NCI-H1105 treated with DMSO at 0.1 percent for 48 hours (cell line): ENCODE data around the gene HYDIN.
A peak's percentile ranks its signal among the peaks of the same experiment; 100 is the strongest.

Source experiments
- DNase-seq: peaks from one replicate; lab custom pipeline; 2025; lab: John Stamatoyannopoulos, UW

Gene HYDIN

GRCh38 chr16:71230122-71230845 is at the start of gene HYDIN:
Gene HYDIN (minus strand): TSS chr16:71230722. CDS start chr16:71186895, 43,827 bp downstream.
- peak; percentile 68 for DNase-seq

- DNase-seq: no peak
These were observed 46.2 kb upstream of the HYDIN start for GRCh38 chr16:71276589-71277334.

- DNase-seq: no peak
These were observed 42.9 kb upstream of the HYDIN start for GRCh38 chr16:71273384-71273783.

- DNase-seq: no peak
These were observed 33.8 kb upstream of the HYDIN start for GRCh38 chr16:71264299-71264698.

DNA sequence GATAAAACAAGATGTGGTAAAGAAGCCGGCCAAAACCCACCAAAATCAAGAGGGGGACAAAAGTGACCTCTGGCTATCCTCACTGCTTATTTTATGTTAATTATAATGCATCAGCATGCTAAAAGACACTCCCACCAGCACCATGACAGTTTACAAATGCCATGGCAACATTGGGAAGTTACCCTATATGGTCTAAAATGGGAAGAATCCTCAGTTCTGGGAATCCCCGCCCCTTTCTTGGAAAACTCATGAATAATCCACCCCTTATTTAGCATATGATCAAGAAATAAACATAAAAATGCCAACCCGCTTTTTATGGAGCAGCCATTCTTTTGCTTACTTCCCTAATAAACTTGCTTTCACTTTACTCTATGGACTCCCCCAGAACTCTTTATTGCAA is 33.1 kb upstream of the HYDIN start:
- DNase-seq: no peak

DNA sequence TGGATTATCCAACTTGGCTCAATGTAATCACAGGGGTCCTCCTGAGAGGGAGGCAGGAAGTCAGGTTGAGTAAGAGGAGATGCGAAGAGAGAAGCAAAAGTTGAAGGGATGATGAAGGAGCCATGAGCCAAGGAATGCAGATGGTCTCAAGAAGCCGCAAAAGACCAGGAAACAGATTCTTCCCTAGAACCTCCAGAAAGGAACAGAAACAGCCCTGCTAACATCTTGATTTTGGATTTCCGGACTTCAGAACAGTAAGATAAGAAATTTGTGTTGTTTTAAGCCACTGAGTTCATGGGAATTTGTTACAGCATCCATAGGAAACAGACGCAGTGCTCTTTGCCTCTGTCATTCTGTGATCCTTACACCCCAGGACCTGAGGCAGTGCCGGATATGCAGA is 31.9 kb upstream of the HYDIN start:
- DNase-seq: no peak

- DNase-seq: no peak
These were observed 30.5 kb upstream of the HYDIN start for GRCh38 chr16:71260995-71261394.

DNA sequence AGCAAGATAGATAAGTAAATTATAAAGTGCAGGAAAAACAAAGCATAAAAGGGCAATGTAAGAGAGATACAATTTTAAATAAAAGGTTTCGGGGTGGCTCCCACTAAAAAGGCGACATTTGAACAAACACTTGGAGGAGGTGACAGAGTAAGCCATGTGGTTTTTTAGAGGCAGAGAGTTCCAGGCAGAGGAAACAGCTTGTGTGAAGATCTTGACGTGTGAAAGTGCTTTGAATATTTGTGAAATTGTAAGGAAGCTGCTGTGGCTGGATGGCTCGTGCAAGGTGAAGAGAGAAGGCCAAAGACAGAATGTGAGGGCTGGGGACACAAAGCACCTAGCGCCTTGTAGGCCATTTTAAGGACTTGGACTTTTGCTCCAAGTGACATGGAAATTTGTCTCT is 28.6 kb upstream of the HYDIN start:
- no peak for DNase-seq

DNA sequence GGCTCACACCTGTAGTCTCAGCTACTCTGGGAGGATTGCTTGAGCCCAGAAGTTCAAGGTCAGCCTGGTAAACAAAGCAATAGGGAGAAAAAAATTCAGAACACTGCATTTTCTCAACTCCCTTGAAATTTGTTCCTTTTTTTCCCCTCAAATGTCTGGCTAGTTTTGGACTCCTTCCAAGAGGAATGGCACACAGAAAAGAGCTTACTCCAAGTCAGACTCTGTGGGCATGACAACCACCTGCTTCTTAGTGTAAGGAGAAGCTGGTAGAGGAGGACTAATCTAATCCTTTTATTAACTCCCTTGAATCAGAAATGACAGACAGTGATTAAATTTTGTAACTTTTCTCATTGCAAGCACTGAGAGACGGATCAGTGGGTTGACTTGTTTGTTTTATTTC is 27.9 kb upstream of the HYDIN start:
- DNase-seq: no peak

- DNase-seq: no peak
These were observed 27.2 kb upstream of the HYDIN start for GRCh38 chr16:71257768-71258167.

DNA sequence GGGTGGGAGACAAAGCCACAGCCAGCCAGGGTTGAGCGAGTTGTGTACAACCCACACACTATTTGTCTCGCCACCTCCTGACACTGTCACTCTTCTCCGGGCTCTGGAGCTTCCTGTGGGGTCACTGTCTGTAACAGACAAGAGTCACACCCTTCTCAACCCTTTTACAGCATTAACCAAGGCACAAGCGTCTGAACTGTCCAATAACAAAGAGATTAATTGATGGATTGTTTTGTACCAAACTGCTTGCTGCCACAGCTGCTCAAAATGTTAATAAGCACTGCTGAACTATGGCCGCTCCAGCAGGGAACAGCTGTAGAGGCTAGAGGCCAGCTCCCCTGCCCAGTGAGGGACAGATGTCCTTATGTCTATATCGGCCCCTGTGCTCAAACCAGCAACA is 25.2 kb upstream of the HYDIN start:
- DNase-seq: no peak

GRCh38 chr16:71254832-71255525 is 24.5 kb upstream of the HYDIN start:
- no peak for DNase-seq

DNA sequence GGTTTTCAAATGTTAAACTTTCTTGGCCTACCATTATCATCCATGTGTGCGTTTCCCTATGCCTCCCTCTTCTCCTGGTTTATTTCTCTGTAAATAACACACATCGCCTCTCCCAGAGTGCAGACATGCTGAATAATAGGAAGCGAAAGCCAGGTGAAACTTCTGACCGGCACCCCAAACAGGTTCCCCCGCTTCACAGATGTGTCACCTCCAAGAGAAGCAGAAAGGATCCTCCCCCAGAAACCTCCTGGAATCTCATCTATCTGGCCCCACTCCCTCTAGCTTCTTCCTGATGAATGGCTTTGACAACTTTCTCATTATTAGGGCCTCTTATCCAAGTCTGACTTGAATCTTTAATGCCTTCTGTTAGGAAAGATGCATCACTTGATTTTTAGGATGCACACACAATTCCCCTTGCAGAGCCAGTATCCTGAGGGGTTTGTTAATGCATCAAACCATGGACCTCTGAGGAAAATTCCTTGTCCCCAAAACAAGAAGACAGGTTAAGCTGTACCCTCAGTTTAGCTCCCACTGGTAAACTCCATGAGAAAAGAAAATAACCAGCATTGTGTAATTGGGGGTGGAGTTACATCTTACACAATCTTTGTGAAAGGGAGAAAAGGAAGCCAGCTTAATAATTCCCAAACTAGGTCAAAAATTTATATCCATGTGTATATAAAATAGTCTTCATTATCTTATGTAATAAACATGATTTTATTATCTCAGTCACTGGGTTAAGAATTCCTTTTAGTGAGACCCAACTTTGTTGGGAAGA is 20.1 kb upstream of the HYDIN start:
- DNase-seq: no peak

DNA sequence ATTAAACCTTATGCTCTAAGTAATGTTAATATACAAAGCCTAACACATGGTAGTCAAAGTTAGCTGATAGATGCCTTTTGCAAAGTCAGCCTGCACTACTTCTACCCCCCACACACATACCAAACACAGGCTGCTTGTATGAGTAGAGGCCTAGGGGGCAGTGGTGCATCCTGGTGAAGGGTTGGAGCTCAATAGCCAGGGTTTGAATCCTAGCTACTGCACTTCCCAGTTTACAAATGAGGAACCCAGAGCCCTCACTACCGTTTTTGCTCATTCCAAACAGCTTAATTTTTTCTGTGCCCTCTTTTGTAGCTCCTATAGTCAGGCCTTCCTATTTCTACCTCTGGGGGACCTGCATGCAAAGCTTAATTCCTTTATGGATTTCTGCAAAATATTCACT is 18.9 kb upstream of the HYDIN start:
- DNase-seq: no peak

- no peak for DNase-seq
These were observed 17.0 kb upstream of the HYDIN start for GRCh38 chr16:71247478-71247877.

GRCh38 chr16:71246309-71246708 is 15.8 kb upstream of the HYDIN start:
- no peak for DNase-seq

DNA sequence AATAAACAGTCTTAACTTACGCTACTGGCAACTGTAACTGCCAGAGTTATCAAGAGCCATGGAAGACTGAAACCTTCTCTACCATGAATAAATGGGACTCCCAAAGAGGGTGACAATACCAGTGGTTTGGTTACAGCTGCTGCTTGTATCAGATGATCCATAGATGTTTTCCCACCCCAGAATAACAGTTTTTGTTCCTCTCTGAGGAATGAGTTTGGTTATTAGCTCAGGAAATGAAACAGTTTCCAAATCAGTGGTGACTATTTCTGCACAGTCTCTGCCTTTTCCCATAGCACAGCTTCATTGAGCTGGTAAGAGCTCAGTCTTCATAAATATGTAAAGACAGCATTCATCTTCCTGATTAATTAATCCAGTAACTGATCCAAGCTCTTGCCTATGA is 14.0 kb upstream of the HYDIN start:
- no peak for DNase-seq

- DNase-seq: no peak
These were observed 12.1 kb upstream of the HYDIN start for GRCh38 chr16:71242601-71243000.

DNA sequence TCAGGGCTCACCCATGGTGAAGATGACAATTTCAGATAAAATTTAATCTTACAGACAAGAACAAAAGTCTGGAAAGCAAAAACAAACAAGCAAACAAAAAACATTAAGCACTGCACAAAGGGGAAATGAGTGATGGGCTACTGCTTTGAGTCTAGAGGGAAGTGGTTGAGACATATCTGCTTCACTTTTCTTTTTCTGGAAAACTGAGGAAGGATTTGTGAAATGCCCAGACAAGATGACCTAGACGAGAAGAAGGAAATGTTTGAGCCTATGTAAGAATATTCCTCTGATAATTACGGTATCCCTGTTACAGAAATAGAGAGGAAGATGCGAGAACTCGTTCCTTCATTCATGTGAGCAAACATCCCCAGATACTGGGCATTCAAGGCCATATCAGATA is 11.5 kb upstream of the HYDIN start:
- DNase-seq: no peak

DNA sequence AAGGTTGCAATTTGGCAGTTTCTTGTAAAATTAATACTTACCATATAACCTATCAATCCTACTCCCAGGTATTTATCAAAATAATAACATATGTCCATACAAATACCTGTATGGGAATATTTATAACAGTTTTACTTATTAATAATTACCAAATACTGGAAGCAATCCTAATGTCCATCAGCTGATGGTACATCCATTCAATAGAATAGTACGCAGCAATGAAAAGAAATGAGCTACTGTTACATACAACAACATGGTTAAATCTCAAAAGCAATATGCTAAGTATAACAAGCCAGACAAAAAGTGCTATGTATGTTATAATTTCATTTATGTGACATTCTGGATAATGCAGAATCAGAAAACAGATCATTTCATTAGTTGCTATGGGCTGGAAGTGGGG is 1.2 kb downstream of the HYDIN start:
- no peak for DNase-seq

GRCh38 chr16:71226229-71227141 is 4.0 kb downstream of the HYDIN start:
- DNase-seq: no peak
